GM13976 (cell line): ENCODE results near the gene LHCGR.

Experiments used
- DNase-seq: peaks from one replicate; pipeline ENCODE4 v3.0.0; 2012; ENCODE audit warnings: low spot score
- in situ Hi-C: fragments of 300-500 bp; cut with MboI; formaldehyde crosslinking; loops from one replicate; pipeline ENCODE4 v1.12.0; 2022; ENCODE audit warnings: low sequenced_read_pairs, mixed read lengths, inconsistent platforms; ENCODE audit not compliant: unreplicated experiment
- TF ChIP-seq, protein P1 (sequence below): IDR thresholded peaks from 2 replicates; pipeline ENCODE4 v1.5.1; 2012; ENCODE audit warnings: borderline replicate concordance, mild to moderate bottlenecking; ENCODE audit not compliant: insufficient read depth; ENCODE audit errors: extremely low read depth, missing control alignments, control extremely low read depth

Gene LHCGR

GRCh38 chr2:48715956-48716355, 39.6 kb downstream of the LHCGR start:
- in situ Hi-C loops: no loop called here
- TF ChIP-seq, protein P1, sequence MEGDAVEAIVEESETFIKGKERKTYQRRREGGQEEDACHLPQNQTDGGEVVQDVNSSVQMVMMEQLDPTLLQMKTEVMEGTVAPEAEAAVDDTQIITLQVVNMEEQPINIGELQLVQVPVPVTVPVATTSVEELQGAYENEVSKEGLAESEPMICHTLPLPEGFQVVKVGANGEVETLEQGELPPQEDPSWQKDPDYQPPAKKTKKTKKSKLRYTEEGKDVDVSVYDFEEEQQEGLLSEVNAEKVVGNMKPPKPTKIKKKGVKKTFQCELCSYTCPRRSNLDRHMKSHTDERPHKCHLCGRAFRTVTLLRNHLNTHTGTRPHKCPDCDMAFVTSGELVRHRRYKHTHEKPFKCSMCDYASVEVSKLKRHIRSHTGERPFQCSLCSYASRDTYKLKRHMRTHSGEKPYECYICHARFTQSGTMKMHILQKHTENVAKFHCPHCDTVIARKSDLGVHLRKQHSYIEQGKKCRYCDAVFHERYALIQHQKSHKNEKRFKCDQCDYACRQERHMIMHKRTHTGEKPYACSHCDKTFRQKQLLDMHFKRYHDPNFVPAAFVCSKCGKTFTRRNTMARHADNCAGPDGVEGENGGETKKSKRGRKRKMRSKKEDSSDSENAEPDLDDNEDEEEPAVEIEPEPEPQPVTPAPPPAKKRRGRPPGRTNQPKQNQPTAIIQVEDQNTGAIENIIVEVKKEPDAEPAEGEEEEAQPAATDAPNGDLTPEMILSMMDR: no peak
- DNase-seq: no peak

GRCh38 chr2:48715042-48715899, 40.3 kb downstream of the LHCGR start:
- DNase-seq: no peak
- in situ Hi-C loops: no loop called here

DNA sequence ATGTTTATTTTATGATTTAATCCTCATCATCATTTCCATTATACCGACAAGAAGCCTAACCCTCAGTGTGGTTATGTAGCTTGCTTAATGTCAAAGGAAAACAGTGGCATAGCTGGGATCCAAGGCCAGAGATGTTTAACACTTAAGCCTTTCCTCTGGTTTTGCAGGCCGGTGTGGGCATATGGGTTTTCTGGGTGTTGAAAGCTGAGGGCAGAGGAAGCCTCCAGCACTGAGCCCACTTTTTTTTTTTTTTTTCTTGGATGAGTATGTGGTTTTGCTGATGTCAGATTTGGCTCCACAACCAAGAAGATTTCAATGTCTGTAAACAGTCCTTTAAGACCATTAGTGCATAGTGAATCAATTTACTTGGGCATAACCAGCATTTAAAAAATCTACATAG, 41.3 kb downstream of the LHCGR start:
- DNase-seq: no peak
- TF ChIP-seq, protein P1: no peak
- in situ Hi-C loops: no loop called here

More at GRCh38 chr2:48715042-48715899, 40.3 kb downstream of the LHCGR start:
- TF ChIP-seq, protein P1: no peak

DNA sequence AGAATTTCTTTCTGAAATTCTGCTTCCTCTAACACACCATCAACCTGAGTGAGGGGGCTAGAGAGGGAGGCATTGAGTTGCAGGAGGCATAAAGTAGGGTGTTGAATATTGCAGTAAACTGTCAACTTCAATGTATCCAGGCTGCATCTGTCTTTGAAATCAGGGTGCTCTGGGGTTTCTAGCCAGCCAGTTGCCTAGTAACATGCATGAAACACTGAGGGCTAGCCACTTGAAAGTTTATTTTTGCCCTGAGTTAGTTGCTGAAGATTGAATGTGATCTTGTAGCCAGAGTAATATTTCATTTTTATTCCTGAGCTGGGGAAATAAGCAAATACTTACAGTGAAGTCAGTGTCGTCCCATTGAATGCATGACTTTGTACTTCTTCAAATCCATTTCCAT, 41.9 kb downstream of the LHCGR start:
- TF ChIP-seq, protein P1: no peak
- in situ Hi-C loops: no loop called here
- no peak for DNase-seq

- in situ Hi-C loops: no loop called here
- no peak for DNase-seq
Measured at GRCh38 chr2:48712151-48712550, 43.4 kb downstream of the LHCGR start.

DNA sequence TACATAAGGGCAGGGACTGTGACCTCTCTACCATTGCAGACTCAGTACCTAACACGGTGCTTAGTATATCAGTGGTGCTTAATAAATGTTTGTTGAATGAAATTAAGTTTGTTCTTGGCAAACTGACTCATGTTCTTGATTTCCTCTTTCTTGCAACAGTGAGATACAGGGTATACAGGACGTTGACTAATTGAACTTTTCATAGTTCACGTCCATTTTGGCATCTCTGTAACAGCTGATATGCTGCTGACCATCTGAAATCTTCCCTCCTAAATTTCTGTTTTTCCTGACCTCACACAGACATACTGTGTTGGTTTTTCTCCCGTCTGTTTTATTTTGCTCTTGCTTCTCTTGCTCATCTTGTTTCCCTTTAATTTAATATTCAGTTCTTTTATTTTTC, 44.2 kb downstream of the LHCGR start:
- TF ChIP-seq, protein P1: no peak
- in situ Hi-C loops: no loop called here
- no peak for DNase-seq

More at GRCh38 chr2:48712151-48712550, 43.4 kb downstream of the LHCGR start:
- TF ChIP-seq, protein P1: no peak
